GM20431 (cell line): ENCODE data around the gene ZC3H18.
"Not testable (repeated sequence)": the region's sequence is repeated elsewhere in the genome, so short reads cannot be mapped to it uniquely, and the experiment has no call there.

ENCODE experiments used
- in situ Hi-C: fragments of 300-500 bp; cut with MseI, MboI; formaldehyde crosslinking; loops from one replicate; pipeline ENCODE4 v1.15.0; 2020; ENCODE audit warnings: low sequenced_read_pairs; ENCODE audit not compliant: unreplicated experiment

The ZC3H18 gene

GRCh38 chr16:88599092-88599733 lies 29.0 kb downstream of the ZC3H18 start:
- in situ Hi-C loops, result no loop called here

- in situ Hi-C loops, result no loop called here
These were observed 29.8 kb downstream of the ZC3H18 start for GRCh38 chr16:88599825-88600538.

- in situ Hi-C loops, result no loop called here
These were observed 30.3 kb downstream of the ZC3H18 start for GRCh38 chr16:88600539-88600896.

- in situ Hi-C loops, result no loop called here
These were observed 31.3 kb downstream of the ZC3H18 start for GRCh38 chr16:88601313-88602036.

- in situ Hi-C loops, result no loop called here
These were observed 31.9 kb downstream of the ZC3H18 start for GRCh38 chr16:88602091-88602490.

GRCh38 chr16:88605186-88606147 lies 35.3 kb downstream of the ZC3H18 start:
- in situ Hi-C loops, result no loop called here

- in situ Hi-C loops, result no loop called here
These were observed 36.0 kb downstream of the ZC3H18 start for GRCh38 chr16:88606148-88606757.

- in situ Hi-C loops, result no loop called here
These were observed 37.9 kb downstream of the ZC3H18 start for GRCh38 chr16:88608076-88608475.

GRCh38 chr16:88609426-88609825 lies 39.2 kb downstream of the ZC3H18 start:
- in situ Hi-C loops, result not testable (repeated sequence)

- in situ Hi-C loops, result no loop called here
These were observed 39.9 kb downstream of the ZC3H18 start for GRCh38 chr16:88610080-88610479.

- in situ Hi-C loops, result no loop called here
These were observed 41.0 kb downstream of the ZC3H18 start for GRCh38 chr16:88610909-88611812.

GRCh38 chr16:88613293-88613692 lies 43.1 kb downstream of the ZC3H18 start:
- in situ Hi-C loops, result no loop called here

- in situ Hi-C loops, result no loop called here
These were observed 44.0 kb downstream of the ZC3H18 start for GRCh38 chr16:88613911-88614817.

GRCh38 chr16:88614818-88615580 lies 44.8 kb downstream of the ZC3H18 start:
- in situ Hi-C loops, result no loop called here

GRCh38 chr16:88616320-88616719 lies 46.1 kb downstream of the ZC3H18 start:
- in situ Hi-C loops, result no loop called here

- in situ Hi-C loops, result no loop called here
These were observed 46.5 kb downstream of the ZC3H18 start for GRCh38 chr16:88616736-88617135.
